Esophagus muscularis mucosa (tissue), 4 donors: Measurements from ENCODE around the gene TRIM46. TPM values are rescaled to one million over a fixed set of nuclear protein-coding genes. Genes with fewer than 3 reads are reported as not detected.
"Not testable (repeated sequence)": the region's sequence is repeated elsewhere in the genome, so short reads cannot be mapped to it uniquely, and the experiment has no call there.

Experiments
- DNase-seq: peaks from one replicate; pipeline ENCODE4 v3.0.0-alpha.2; 2017; ENCODE audit errors: extremely low spot score
- H3K27ac ChIP-seq, 4 donors: fragments of 200-600 bp; sonication (generic); replicated peaks in 1 of 4; 1 replicate in 3 of 4; 2 replicates in 1 of 4; pipeline ENCODE4 v1.5.1; 2016 to 2019; ENCODE audit warnings: mild to moderate bottlenecking in 1 of 4
- H3K27me3 ChIP-seq, 4 donors: fragments of 200-600 bp; sonication (generic); one replicate each; pipeline versions ENCODE4 v1.5.1 to v1.6.0; 2016 to 2019
- H3K36me3 ChIP-seq, 4 donors: fragments of 200-600 bp; sonication (generic); one replicate each; pipeline ENCODE4 v1.5.1; 2016 to 2019
- H3K4me1 ChIP-seq, 4 donors: fragments of 200-600 bp; sonication (generic); one replicate each; pipeline ENCODE4 v1.5.1; 2016 to 2019
- H3K4me3 ChIP-seq, 4 donors: fragments of 200-600 bp; sonication (generic); 1 replicate in 2 of 4; 2 replicates in 2 of 4; pipeline ENCODE4 v1.5.1; 2016 to 2019; ENCODE audit warnings: mild to moderate bottlenecking in 4 of 4, moderate library complexity in 1 of 4
- H3K9me3 ChIP-seq, 4 donors: fragments of 200-600 bp; sonication (generic); 1 replicate in 3 of 4; 2 replicates in 1 of 4; pipeline ENCODE4 v1.5.1; 2016 to 2019
- CTCF ChIP-seq, 3 experiments: fragments of 200-600 bp in 2 of 3; fragments of 450-650 bp in 1 of 3; sonication (generic) in 2 of 3; IDR thresholded peaks; one replicate each; pipeline ENCODE4 v1.5.1; 2017 to 2019; ENCODE audit warnings: antibody characterized with exemption in 3 of 3, mild to moderate bottlenecking in 2 of 3, moderate library complexity in 1 of 3
- EP300 ChIP-seq: sonication (generic); formaldehyde crosslinking; IDR thresholded peaks from one replicate; pipeline ENCODE4 v1.6.1; 2017; ENCODE audit warnings: antibody characterized with exemption
- POLR2A ChIP-seq: fragments of 450-650 bp; IDR thresholded peaks from one replicate; pipeline ENCODE4 v1.6.1; 2017; ENCODE audit warnings: antibody characterized with exemption, moderate library complexity, mild to moderate bottlenecking, low read depth
- POLR2AphosphoS5 ChIP-seq, 2 donors: sonication (generic); formaldehyde crosslinking; IDR thresholded peaks; one replicate each; pipeline ENCODE4 v1.6.1; 2017; ENCODE audit warnings: antibody characterized with exemption in 2 of 2
- WGBS: methylation state at CpG from one replicate; pipeline ENCODE4 v1.1.5; 2018; 5-methylcytosine and 5-hydroxymethylcytosine counted together
- intact Hi-C: fragments of 100-400 bp; cut with DNase I; formaldehyde crosslinking; loops from one replicate; pipeline ENCODE4 v1.15.1; 2023
- total RNA-seq, 4 donors: library from RNA; depleted of rRNA; stranded (reverse); fragments of >200 nt; gene quantifications; one replicate each; pipeline versions ENCODE4 v1.1.0 to v1.2.1, GENCODE V29; 2016

Gene TRIM46
- total RNA-seq, 4 donors from 2014 or later, result 0.13 to 1.7 (median 0.17) TPM; not detected in 1

DNA sequence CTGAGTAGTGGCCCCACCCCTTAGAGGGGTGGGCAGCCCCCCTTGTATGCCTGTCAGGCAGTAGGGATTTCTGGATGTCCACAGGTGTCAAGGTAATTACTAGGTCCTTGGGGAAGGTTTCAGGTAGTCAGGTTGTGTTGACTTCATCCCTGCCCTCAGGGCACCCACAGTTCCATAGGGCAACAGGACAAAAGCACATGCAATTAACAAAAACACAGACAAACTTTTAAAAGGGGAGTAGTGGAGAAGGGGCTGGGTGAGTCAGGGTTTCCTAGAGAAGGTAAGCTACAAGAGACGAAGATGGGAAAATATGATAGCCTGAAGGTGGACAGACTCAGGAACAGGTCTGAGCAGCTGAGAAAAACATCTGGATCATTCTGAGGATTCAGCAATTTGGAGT lies 14.7 kb upstream of the TRIM46 start:
- DNase-seq, result no peak
- no peaks in the 10 kb centered on the region for H3K9me3 ChIP-seq
- H3K4me3 ChIP-seq, result no peak overlapping the region
- no peaks in the 10 kb centered on the region for H3K27me3 ChIP-seq
- intact Hi-C loops, result no loop called here
- TF ChIP-seq EP300, result no peak
- no peak for TF ChIP-seq CTCF (IDR thresholded peaks at IDR 0.05)
- no peak for TF ChIP-seq POLR2A
- TF ChIP-seq POLR2AphosphoS5 (IDR thresholded peaks at IDR 0.05), result no peak
- H3K36me3 ChIP-seq, result no peaks in the 10 kb centered on the region
- WGBS, result 81% methylated on average over 1 of the region's 1 CpG
- H3K4me1 ChIP-seq, result no peaks in the 10 kb centered on the region
- H3K27ac ChIP-seq, result no peak overlapping the region

DNA sequence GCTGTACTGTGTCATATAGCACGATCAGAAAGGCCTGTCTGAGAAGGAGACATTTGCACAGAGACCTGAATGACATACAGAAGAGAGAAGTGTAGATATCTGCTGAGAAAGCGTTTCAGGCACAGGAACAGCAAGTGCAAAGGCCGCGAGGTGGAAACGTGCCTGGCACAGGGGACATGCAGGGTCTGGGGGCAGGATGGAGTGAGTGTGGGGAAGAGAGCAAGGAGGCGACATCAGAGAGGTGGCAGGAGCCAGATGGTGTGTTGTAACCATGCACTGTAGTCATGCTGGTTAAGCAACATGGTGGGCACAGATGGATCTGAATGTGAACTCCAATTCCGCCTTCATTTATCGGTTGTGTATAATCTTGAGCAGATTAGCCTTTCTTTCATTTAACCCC lies 13.5 kb upstream of the TRIM46 start:
- Histone ChIP-seq H3K36me3 (no peaks in the 10 kb centered on the region), H3K4me3 (no peak overlapping the region), H3K4me1 (no peaks in the 10 kb centered on the region), H3K27me3 (no peaks in the 10 kb centered on the region), H3K9me3 (no peaks in the 10 kb centered on the region), H3K27ac (no peak overlapping the region)
- TF ChIP-seq CTCF (IDR thresholded peaks at IDR 0.05), result no peak
- no peak for TF ChIP-seq POLR2A
- no peak for TF ChIP-seq EP300
- no peak for TF ChIP-seq POLR2AphosphoS5 (IDR thresholded peaks at IDR 0.05)
- WGBS, result 78% methylated on average over 8 of the region's 8 CpGs
- DNase-seq, result no peak
- intact Hi-C loops, result no loop called here

DNA sequence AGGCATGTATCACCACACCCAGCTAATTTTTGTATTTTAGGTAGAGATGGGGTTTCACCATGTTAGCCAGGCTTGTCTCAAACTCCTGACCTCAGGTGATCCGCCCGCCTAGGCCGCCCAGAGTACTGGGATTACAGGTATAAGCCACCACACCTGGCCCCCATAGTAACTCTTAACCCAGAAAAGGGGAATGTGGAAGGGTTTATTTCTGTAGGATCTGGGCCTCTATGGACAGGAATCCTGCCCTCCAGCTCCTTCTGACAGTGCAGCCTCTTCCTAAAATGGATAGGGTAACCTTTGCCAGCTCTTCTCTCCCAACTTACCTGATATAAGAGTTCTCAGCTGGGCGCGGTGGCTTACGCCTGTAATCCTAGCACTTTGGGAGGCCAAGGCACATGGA lies 11.0 kb upstream of the TRIM46 start:
- intact Hi-C loops, H3K9me3 ChIP-seq, H3K36me3 ChIP-seq, DNase-seq, H3K27me3 ChIP-seq, H3K4me3 ChIP-seq, H3K27ac ChIP-seq: not testable (repeated sequence)
- WGBS, result 96% methylated on average over 6 of the region's 6 CpGs
- peaks cover 11 to 22% (median 17%) of the 10 kb centered on the region in 4 donors for H3K4me1 ChIP-seq

DNA sequence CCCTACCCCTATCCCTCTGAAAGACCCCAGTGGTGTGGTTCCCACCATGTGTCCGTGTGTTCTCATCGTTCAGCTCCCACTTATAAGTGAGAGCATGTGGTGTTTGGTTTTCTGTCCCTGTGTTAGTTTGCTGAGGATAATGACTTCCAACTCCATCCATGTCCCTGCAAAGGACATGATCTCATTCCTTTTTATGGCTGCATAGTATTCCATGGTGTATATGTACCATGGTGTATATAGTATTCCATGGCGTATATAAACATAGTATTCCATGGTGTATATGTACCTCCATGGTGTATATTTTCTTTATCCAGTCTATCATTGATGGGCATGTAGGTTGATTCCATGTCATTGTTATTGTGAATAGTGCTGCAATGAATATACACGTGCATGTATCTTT lies 9.9 kb upstream of the TRIM46 start:
- H3K36me3 ChIP-seq, DNase-seq, H3K4me3 ChIP-seq, intact Hi-C loops, H3K27me3 ChIP-seq, H3K9me3 ChIP-seq, H3K27ac ChIP-seq: not testable (repeated sequence)
- peaks cover 16 to 29% (median 22%) of the 10 kb centered on the region in 4 donors for H3K4me1 ChIP-seq
- 95% methylated on average over 4 of the region's 4 CpGs for WGBS

- H3K27ac ChIP-seq, DNase-seq, H3K4me3 ChIP-seq, H3K9me3 ChIP-seq, H3K27me3 ChIP-seq, intact Hi-C loops: not testable (repeated sequence)
- peaks cover 0 to 12% (median 9%) of the 10 kb centered on the region in 4 donors for H3K36me3 ChIP-seq
- H3K4me1 ChIP-seq, result peaks cover 16 to 29% (median 22%) of the 10 kb centered on the region in 4 donors
- 93% methylated on average over 11 of the region's 11 CpGs for WGBS
These were observed 9.0 kb upstream of the TRIM46 start for GRCh38 chr1:155164625-155165024.

GRCh38 chr1:155166051-155166470 lies 7.6 kb upstream of the TRIM46 start:
- Histone ChIP-seq H3K4me1 (peaks cover 16 to 29% (median 24%) of the 10 kb centered on the region in 4 donors), H3K27ac (peak overlapping the region in 3 of 4 donors; percentile 48 to 66 (median 50)), H3K9me3 (no peaks in the 10 kb centered on the region), H3K4me3 (peak overlapping the region in 2 of 4 donors; percentile 9 to 10), H3K36me3 (peaks cover 0 to 26% (median 23%) of the 10 kb centered on the region in 4 donors), H3K27me3 (no peaks in the 10 kb centered on the region)
- intact Hi-C loops, result no loop called here
- TF ChIP-seq POLR2AphosphoS5 (IDR thresholded peaks at IDR 0.05), result no peak
- TF ChIP-seq CTCF (IDR thresholded peaks at IDR 0.05), result no peak
- TF ChIP-seq EP300, result no peak
- no peak for TF ChIP-seq POLR2A
- 66% methylated on average over 8 of the region's 8 CpGs for WGBS
- no peak for DNase-seq
